ENCODE data around the gene YTHDF2. TPM values are rescaled to one million over a fixed set of nuclear protein-coding genes. Genes with fewer than 3 reads are reported as not detected.
"Not testable (repeated sequence)": the region's sequence is repeated elsewhere in the genome, so short reads cannot be mapped to it uniquely, and the experiment has no call there.

YTHDF2 gene
- total RNA-seq, 1 experiment from 2014 or later = 62.3 TPM

GRCh38 chr1:28759257-28759656 lies 22.5 kb downstream of the YTHDF2 start:
- DNase-seq (ENCODE audit: low read depth) = no peak

- no peak for DNase-seq (ENCODE audit: low read depth)
These were observed 24.4 kb downstream of the YTHDF2 start for GRCh38 chr1:28761189-28761588.

GRCh38 chr1:28766532-28767183 lies 29.9 kb downstream of the YTHDF2 start:
- no peak for DNase-seq (ENCODE audit: low read depth)

GRCh38 chr1:28770601-28771165 lies 33.9 kb downstream of the YTHDF2 start:
- DNase-seq (ENCODE audit: low read depth) = no peak

GRCh38 chr1:28771921-28772320 lies 35.2 kb downstream of the YTHDF2 start:
- not testable (repeated sequence) for DNase-seq (ENCODE audit: low read depth)

- no peak for DNase-seq (ENCODE audit: low read depth)
These were observed 36.4 kb downstream of the YTHDF2 start for GRCh38 chr1:28773105-28773504.

GRCh38 chr1:28775121-28775942 lies 38.6 kb downstream of the YTHDF2 start:
- DNase-seq (ENCODE audit: low read depth) = no peak

GRCh38 chr1:28776341-28776740 lies 39.6 kb downstream of the YTHDF2 start:
- no peak for DNase-seq (ENCODE audit: low read depth)

GRCh38 chr1:28778021-28778420 lies 41.3 kb downstream of the YTHDF2 start:
- no peak for DNase-seq (ENCODE audit: low read depth)

GRCh38 chr1:28779751-28780408 lies 43.1 kb downstream of the YTHDF2 start:
- no peak for DNase-seq (ENCODE audit: low read depth)

- DNase-seq (ENCODE audit: low read depth) = no peak
These were observed 44.6 kb downstream of the YTHDF2 start for GRCh38 chr1:28781305-28781704.

GRCh38 chr1:28782011-28782410 lies 45.3 kb downstream of the YTHDF2 start:
- DNase-seq (ENCODE audit: low read depth) = no peak

- DNase-seq (ENCODE audit: low read depth) = no peak
These were observed 46.6 kb downstream of the YTHDF2 start for GRCh38 chr1:28783363-28783762.

GRCh38 chr1:28789412-28789811 lies 52.7 kb downstream of the YTHDF2 start:
- DNase-seq (ENCODE audit: low read depth) = no peak

- DNase-seq (ENCODE audit: low read depth) = no peak
These were observed 53.1 kb downstream of the YTHDF2 start for GRCh38 chr1:28789816-28790215.

- no peak for DNase-seq (ENCODE audit: low read depth)
These were observed 53.8 kb downstream of the YTHDF2 start for GRCh38 chr1:28790377-28791035.

- DNase-seq (ENCODE audit: low read depth) = not testable (repeated sequence)
These were observed 55.2 kb downstream of the YTHDF2 start for GRCh38 chr1:28791929-28792328.

- no peak for DNase-seq (ENCODE audit: low read depth)
These were observed 55.9 kb downstream of the YTHDF2 start for GRCh38 chr1:28792644-28793121.

GRCh38 chr1:28794582-28794981 lies 57.8 kb downstream of the YTHDF2 start:
- DNase-seq (ENCODE audit: low read depth) = not testable (repeated sequence)

GRCh38 chr1:28796352-28797211 lies 59.8 kb downstream of the YTHDF2 start:
- DNase-seq (ENCODE audit: low read depth) = no peak

GRCh38 chr1:28800324-28800723 lies 63.6 kb downstream of the YTHDF2 start:
- no peak for DNase-seq (ENCODE audit: low read depth)

Measured in M059J (cell line).